Measurements from ENCODE around the gene ASB8.

Gene ASB8

GRCh38 chr12:48157018-48157888 is at the start of gene ASB8:
Gene ASB8, minus strand, starts transcription at chr12:48157515. Its CDS starts 4,019 bp downstream, at chr12:48153496.
- FAIRE-seq = no peak
- DNase-seq (ENCODE audit: low spot score) = peak; percentile 99

GRCh38 chr12:48203192-48203591 is 45.9 kb upstream of the ASB8 start, which contains the start of gene OR10AD1:
Gene OR10AD1, minus strand, starts transcription at chr12:48203292. Its CDS starts 0 bp downstream, at chr12:48203292.
- DNase-seq (ENCODE audit: low spot score) (no peak), FAIRE-seq (no peak)

GRCh38 chr12:48202766-48203165 is 45.5 kb upstream of the ASB8 start:
- DNase-seq (ENCODE audit: low spot score) (no peak), FAIRE-seq (no peak)

- FAIRE-seq (no peak), DNase-seq (ENCODE audit: low spot score) (no peak)
These were observed 44.2 kb upstream of the ASB8 start for GRCh38 chr12:48201516-48201915.

- no peak for FAIRE-seq
- no peak for DNase-seq (ENCODE audit: low spot score)
These were observed 43.8 kb upstream of the ASB8 start for GRCh38 chr12:48201091-48201490.

GRCh38 chr12:48199774-48200221 is 42.5 kb upstream of the ASB8 start:
- FAIRE-seq = no peak
- DNase-seq (ENCODE audit: low spot score) = no peak

- no peak for FAIRE-seq
- no peak for DNase-seq (ENCODE audit: low spot score)
These were observed 41.7 kb upstream of the ASB8 start for GRCh38 chr12:48198985-48199384.

GRCh38 chr12:48198672-48198971 is 41.3 kb upstream of the ASB8 start:
- FAIRE-seq = no peak
- DNase-seq (ENCODE audit: low spot score) = peak; percentile 27

- FAIRE-seq (peak; percentile 30), DNase-seq (ENCODE audit: low spot score) (peak; percentile 96)
These were observed 40.8 kb upstream of the ASB8 start for GRCh38 chr12:48197971-48198671.

GRCh38 chr12:48197549-48197970 is 40.2 kb upstream of the ASB8 start:
- FAIRE-seq = no peak

GRCh38 chr12:48194799-48195201 is 37.5 kb upstream of the ASB8 start:
- no peak for FAIRE-seq
- DNase-seq (ENCODE audit: low spot score) = no peak

More at GRCh38 chr12:48197549-48197970, 40.2 kb upstream of the ASB8 start:
- DNase-seq (ENCODE audit: low spot score) = peak; percentile 50

GRCh38 chr12:48193623-48194022 is 36.3 kb upstream of the ASB8 start:
- no peak for DNase-seq (ENCODE audit: low spot score)
- no peak for FAIRE-seq

GRCh38 chr12:48192861-48193260 is 35.5 kb upstream of the ASB8 start:
- DNase-seq (ENCODE audit: low spot score) = no peak
- FAIRE-seq = no peak

GRCh38 chr12:48191096-48191495 is 33.8 kb upstream of the ASB8 start:
- FAIRE-seq = no peak
- DNase-seq (ENCODE audit: low spot score) = no peak

- FAIRE-seq = no peak
- peak; percentile 52 for DNase-seq (ENCODE audit: low spot score)
These were observed 32.2 kb upstream of the ASB8 start for GRCh38 chr12:48189331-48190125.

GRCh38 chr12:48187916-48188695 is 30.8 kb upstream of the ASB8 start:
- FAIRE-seq = no peak

GRCh38 chr12:48185181-48185919 is 28.0 kb upstream of the ASB8 start:
- DNase-seq (ENCODE audit: low spot score) = no peak
- FAIRE-seq = no peak

More at GRCh38 chr12:48187916-48188695, 30.8 kb upstream of the ASB8 start:
- no peak for DNase-seq (ENCODE audit: low spot score)

- no peak for DNase-seq (ENCODE audit: low spot score)
- no peak for FAIRE-seq
These were observed 27.2 kb upstream of the ASB8 start for GRCh38 chr12:48184549-48184922.

GRCh38 chr12:48183876-48184548 is 26.7 kb upstream of the ASB8 start:
- DNase-seq (ENCODE audit: low spot score) = no peak
- no peak for FAIRE-seq

All from urothelium cell line (cell line).